Measurements from ENCODE around the gene HMGCS2. TPM values are rescaled to one million over a fixed set of nuclear protein-coding genes. Genes with fewer than 3 reads are reported as not detected.

The HMGCS2 gene
- total RNA-seq, 1 experiment from 2014 or later = not detected

DNA sequence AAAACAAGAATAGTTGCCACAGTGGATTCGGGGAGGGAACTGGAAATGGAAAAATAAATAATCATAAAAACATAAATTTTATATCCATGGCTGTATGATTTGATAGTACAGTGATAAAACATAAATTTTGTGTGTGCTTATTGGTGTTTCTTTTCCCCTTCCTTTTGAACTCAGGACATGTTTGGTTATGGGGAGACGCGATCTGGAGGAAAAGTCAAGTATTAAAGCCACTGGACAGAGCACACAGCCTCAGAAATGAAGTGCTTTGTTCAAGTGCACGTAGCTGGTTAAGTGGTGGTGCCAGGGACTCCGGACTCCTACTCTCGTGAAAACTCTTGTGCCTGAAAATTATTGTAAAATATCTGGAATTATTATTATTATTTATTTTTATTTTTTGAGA is 9.7 kb upstream of the HMGCS2 start:
- intact Hi-C loops (cut with micrococcal nuclease; ENCODE audit: unreplicated experiment) = no loop called here
- H3F3A ChIP-seq (ENCODE audit: insufficient read depth, low read depth) = peaks cover 48% of the 10 kb centered on the region

DNA sequence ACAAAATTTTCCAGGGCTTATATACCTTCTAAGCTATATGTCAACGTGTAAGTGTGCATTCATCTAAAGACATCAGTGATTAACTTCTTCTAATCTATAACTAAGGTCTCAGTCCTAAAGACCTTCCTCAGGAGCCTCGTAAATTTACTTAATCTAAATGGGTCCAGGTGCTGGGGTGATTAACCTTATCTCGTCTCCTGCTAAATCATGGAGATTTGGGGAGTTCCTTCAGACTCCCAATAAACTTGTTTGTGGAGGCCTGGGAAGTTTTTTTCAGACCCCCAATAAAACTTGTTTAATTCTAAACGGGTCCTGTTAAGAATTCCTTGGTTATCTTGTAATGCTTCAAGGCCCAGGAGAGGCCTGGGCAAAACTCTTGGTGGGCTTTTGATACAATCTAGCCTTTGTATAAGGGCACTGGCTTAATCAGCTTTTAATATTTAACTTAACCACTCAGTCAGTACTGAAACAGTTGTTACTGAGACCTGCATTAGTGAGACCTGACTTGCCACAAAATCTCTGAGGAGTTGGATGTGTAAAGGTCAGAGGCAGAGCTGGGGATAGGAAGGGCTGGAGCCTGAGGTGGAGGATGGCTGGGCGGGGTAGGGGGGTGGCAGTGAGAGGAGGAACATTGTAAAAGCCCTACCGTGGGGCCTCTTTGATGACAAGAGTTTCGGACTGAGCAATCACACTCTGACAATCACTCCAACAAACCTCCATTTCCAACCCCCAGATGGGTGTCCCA is 6.2 kb upstream of the HMGCS2 start:
- Histone ChIP-seq H3K9me2 (ENCODE audit: insufficient read depth) (no peaks in the 10 kb centered on the region), H4K20me1 (ENCODE audit: insufficient read depth) (no peaks in the 10 kb centered on the region), H2AFZ (no peak overlapping the region), H3K79me2 (ENCODE audit: low read depth) (no peaks in the 10 kb centered on the region), H3K9me3 (ENCODE audit: insufficient read depth, low read depth) (no peaks in the 10 kb centered on the region), H3K27ac (no peak overlapping the region), H3K4me3 (no peak overlapping the region), H3F3A (ENCODE audit: insufficient read depth, low read depth) (peaks cover 26% of the 10 kb centered on the region), H3K4me2 (no peak overlapping the region), H3K4me1 (replicated peaks; ENCODE audit: insufficient read depth) (peaks cover 44% of the 10 kb centered on the region), H3K36me3 (ENCODE audit: low read depth) (no peaks in the 10 kb centered on the region), H3K27me3 (ENCODE audit: insufficient read depth, low read depth) (no peaks in the 10 kb centered on the region)
- ChIA-PET CTCF (no interaction called here), POLR2A (ENCODE audit: unreplicated experiment) (interaction anchor here (0.8 kb wide), 1 partner anchor 47 kb away, joined by 3 read pairs; no protein-coding TSS in a partner anchor)
- TF ChIP-seq, protein P1, sequence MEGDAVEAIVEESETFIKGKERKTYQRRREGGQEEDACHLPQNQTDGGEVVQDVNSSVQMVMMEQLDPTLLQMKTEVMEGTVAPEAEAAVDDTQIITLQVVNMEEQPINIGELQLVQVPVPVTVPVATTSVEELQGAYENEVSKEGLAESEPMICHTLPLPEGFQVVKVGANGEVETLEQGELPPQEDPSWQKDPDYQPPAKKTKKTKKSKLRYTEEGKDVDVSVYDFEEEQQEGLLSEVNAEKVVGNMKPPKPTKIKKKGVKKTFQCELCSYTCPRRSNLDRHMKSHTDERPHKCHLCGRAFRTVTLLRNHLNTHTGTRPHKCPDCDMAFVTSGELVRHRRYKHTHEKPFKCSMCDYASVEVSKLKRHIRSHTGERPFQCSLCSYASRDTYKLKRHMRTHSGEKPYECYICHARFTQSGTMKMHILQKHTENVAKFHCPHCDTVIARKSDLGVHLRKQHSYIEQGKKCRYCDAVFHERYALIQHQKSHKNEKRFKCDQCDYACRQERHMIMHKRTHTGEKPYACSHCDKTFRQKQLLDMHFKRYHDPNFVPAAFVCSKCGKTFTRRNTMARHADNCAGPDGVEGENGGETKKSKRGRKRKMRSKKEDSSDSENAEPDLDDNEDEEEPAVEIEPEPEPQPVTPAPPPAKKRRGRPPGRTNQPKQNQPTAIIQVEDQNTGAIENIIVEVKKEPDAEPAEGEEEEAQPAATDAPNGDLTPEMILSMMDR (conservative IDR thresholded peaks at IDR 0.05) = no peak
- no peak for TF ChIP-seq EZH2 (IDR thresholded peaks at IDR 0.05; ENCODE audit: low read depth)
- DNase-seq = no peak
- intact Hi-C loops (cut with micrococcal nuclease; ENCODE audit: unreplicated experiment) = no loop called here
- BruUV-seq (replicated peaks) = no TSS peak

More for the DNA sequence above, 9.7 kb upstream of the HMGCS2 start:
- Histone ChIP-seq H3K4me2 (no peak overlapping the region), H3K79me2 (ENCODE audit: low read depth) (no peaks in the 10 kb centered on the region), H3K4me3 (no peak overlapping the region), H3K36me3 (ENCODE audit: low read depth) (no peaks in the 10 kb centered on the region), H3K4me1 (replicated peaks; ENCODE audit: insufficient read depth) (peaks cover 67% of the 10 kb centered on the region), H3K27ac (no peak overlapping the region), H3K9me2 (ENCODE audit: insufficient read depth) (no peaks in the 10 kb centered on the region), H3K27me3 (ENCODE audit: insufficient read depth, low read depth) (no peaks in the 10 kb centered on the region), H4K20me1 (ENCODE audit: insufficient read depth) (no peaks in the 10 kb centered on the region), H2AFZ (no peak overlapping the region), H3K9me3 (ENCODE audit: insufficient read depth, low read depth) (no peaks in the 10 kb centered on the region)
- ChIA-PET POLR2A (ENCODE audit: unreplicated experiment) (no interaction called here), CTCF (no interaction called here)
- no TSS peak for BruUV-seq (replicated peaks)
- DNase-seq = no peak
- TF ChIP-seq, protein P1 (conservative IDR thresholded peaks at IDR 0.05) = no peak
- TF ChIP-seq EZH2 (IDR thresholded peaks at IDR 0.05; ENCODE audit: low read depth) = no peak

DNA sequence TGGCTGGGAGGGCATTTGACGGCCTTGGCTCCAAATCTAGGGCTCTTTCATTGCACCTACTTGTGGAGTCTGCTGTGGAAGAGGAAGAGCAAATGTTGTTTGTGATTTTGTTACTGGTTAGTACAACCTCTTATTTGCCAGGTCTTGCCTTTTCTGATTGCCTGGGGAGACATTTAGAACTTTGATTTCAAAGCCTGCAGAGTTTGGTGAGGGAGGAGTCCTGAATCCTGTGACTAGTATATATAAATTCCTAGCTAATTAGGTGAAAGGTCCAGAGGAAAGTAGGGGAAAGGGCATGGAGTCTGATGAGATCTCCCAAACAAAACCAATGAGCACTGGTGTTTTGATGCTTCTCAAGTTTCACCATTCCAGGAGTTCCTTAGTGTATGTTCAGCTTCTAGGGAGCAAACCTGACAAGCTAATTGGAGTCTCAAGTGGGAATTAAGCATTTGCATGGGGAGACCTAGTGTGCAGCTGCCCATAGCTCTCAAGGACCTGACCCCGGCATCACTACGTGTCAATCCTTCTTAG is 5.1 kb upstream of the HMGCS2 start:
- intact Hi-C loops (cut with micrococcal nuclease; ENCODE audit: unreplicated experiment) = no loop called here
- peak in 1 of 2 experiments; percentile 78 for DNase-seq
- CTCF ChIA-PET = no interaction called here

More for the DNA sequence above, 5.1 kb upstream of the HMGCS2 start:
- Histone ChIP-seq H3K9me2 (ENCODE audit: insufficient read depth) (no peaks in the 10 kb centered on the region), H3K79me2 (ENCODE audit: low read depth) (no peaks in the 10 kb centered on the region), H3K9me3 (ENCODE audit: insufficient read depth, low read depth) (no peaks in the 10 kb centered on the region), H3F3A (ENCODE audit: insufficient read depth, low read depth) (peaks cover 14% of the 10 kb centered on the region), H4K20me1 (ENCODE audit: insufficient read depth) (no peaks in the 10 kb centered on the region), H3K27ac (peak overlapping the region; percentile 21; the same call in 1 of the 2 replicates), H3K4me1 (replicated peaks; ENCODE audit: insufficient read depth) (peaks cover 41% of the 10 kb centered on the region), H3K4me2 (peak overlapping the region; percentile 56), H3K27me3 (ENCODE audit: insufficient read depth, low read depth) (no peaks in the 10 kb centered on the region), H2AFZ (no peak overlapping the region), H3K4me3 (peak overlapping the region; percentile 3; the same call in 1 of the 2 replicates), H3K36me3 (ENCODE audit: low read depth) (no peaks in the 10 kb centered on the region)
- POLR2A ChIA-PET (ENCODE audit: unreplicated experiment) = interaction anchor here (0.6 to 0.8 kb wide), 2 partner anchors 46 to 80 kb away, joined by 3 to 5 read pairs; no protein-coding TSS in a partner anchor
- BruUV-seq (replicated peaks) = no TSS peak
- TF ChIP-seq, protein P1 (conservative IDR thresholded peaks at IDR 0.05) = no peak
- TF ChIP-seq EZH2 (IDR thresholded peaks at IDR 0.05; ENCODE audit: low read depth) = no peak
